NCI-H524 (cell line): ENCODE results near the gene MFNG.

Experiments
- DNase-seq, 2 experiments: peaks; one replicate each; lab custom pipeline; 2025; lab: John Stamatoyannopoulos, UW

Gene MFNG

DNA sequence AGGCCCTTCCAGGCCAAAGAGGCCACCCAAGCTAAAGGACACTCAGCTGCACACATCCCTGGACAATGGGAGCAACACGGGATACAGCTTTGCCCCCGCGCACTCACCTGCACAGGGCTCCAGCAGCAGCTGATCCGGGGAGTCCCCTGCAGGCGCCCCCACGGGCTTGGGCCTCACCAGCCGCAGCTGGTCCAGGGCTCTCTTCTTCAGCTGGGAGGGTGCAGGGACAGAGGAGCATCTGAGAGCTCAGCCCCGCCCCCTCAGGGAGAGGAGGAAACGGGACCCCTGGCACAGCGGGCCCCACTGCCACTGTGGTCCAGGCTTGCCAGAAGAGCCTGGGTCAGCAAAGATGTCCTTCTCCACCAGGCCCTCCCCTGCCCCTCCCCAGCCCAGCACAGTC lies 7.8 kb upstream of the MFNG start:
- DNase-seq, result no peak

DNA sequence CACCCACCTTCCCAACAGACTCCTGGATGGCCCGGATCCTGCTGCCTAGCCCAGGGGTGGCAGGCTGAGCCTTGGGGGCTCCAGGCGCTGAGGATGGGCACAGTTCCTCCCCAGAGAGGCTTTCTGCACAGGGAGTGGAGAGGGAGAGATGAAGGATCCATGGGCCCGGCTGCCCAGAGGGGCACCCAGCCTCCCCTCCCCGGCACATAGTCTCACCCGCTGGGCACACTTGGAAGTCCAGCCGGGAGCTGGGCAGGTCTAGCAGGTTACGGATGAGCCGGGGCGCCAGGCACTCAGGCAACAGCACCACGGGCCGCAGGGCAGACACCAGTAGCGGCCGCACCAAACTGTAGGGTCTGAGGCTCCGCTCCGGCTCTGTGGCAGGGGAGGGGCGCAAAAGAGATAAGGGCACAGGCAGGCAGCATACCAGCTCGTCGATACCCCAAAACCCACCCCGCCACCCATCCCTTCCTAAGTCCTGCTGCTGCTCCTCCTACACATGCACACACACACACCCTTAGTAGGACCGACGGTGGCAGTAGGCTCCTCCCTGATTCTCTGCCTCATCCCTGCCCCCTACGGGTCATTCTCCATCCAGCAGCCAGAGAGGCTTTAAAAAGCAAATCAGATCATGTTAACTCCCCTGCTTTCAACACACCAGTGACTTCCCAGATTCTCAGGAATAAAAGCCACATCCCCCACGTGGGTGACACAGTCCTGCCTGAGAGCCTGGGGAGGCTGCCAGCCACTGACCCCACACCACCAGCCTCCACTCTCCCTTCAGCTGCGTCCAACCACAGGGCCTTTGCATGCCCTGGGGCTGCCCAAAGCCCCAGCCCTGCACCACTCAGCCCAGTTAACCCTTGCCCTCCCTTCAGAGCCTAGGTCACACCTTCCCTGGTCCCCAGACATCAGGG lies 6.5 kb upstream of the MFNG start:
- DNase-seq, result peak in 1 of 2 experiments; percentile 52

DNA sequence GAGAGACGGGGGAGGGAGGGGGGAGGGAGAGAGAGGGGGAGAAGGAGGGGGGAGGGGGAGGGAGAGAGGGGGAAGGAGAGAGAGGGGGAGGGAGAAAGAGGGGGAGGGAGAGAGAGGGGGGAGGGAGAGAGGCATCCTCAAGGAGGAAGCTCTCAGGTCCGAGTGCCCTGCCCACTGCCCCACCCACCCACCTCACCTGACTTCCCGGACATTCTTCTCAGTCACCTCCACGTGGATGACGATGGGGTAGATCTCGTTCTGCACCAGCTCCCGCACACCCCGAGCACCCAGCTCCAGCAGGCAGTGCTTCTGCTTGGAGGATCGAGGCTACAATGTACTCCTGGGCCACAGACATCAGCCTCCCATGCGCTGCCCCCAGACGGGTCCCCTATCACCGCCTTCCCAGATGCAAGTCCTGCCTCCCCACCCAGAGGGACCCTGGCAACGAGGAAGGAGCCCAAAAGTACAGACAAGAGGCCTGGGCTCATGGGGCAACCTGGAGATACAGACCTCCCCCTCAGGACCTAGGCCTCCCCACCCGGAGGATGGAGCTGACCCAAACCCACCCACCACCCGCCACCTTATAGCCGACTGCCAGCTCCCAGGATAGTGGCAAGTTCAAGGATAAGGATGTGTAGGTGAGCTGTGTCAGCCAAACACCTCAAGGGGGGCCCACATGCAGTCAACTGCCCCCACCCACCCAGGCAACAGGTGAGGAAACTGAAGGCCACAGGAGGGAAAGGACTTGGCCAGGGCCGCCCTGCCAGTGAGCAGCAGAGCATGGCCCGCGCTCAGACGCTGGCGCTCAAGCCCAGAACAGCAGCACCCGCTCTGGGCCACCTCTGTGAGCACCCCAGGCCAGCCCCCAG lies 5.6 kb upstream of the MFNG start:
- no peak for DNase-seq

DNA sequence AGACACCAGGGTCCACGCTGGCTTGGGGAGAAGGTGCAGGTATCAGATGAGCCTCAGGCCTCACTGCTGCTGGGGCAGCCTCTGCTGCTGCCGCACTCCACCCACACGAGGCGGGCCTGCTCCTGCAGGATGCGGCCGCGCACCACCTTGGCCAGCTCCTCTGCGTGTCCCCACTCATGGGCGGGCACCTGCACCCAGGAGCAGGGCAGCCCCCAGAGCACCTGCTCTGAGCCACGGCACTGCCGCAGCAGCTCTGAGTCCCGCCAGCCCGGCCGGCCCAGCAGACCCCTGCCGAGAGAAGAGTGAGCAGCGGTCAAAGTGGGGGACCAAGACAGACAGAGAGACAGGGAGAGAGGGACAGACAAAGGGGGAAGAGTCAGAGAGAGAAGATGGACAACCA lies 4.9 kb upstream of the MFNG start:
- DNase-seq, result peak; percentile 27 to 43

DNA sequence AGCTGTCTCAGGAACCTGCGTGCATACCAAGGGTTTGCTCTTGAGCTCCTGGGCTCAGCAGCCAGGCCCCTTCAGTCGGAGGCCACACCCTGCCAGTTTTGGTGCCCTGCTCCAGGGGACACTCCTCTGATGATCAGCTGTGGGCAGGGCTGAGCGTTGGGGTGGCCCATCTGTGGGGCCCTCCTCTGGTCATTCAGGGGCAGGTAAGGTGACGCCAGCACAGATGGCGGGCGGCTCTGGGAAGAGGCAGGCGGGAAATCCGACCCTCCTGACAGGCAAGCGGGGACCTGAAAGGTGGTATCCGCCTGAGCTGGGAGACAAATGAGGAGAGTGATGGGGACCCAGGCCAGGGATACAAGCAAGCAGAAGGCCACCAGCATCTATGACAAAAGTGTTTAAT lies 3.8 kb upstream of the MFNG start:
- DNase-seq, result peak; percentile 17 to 65

DNA sequence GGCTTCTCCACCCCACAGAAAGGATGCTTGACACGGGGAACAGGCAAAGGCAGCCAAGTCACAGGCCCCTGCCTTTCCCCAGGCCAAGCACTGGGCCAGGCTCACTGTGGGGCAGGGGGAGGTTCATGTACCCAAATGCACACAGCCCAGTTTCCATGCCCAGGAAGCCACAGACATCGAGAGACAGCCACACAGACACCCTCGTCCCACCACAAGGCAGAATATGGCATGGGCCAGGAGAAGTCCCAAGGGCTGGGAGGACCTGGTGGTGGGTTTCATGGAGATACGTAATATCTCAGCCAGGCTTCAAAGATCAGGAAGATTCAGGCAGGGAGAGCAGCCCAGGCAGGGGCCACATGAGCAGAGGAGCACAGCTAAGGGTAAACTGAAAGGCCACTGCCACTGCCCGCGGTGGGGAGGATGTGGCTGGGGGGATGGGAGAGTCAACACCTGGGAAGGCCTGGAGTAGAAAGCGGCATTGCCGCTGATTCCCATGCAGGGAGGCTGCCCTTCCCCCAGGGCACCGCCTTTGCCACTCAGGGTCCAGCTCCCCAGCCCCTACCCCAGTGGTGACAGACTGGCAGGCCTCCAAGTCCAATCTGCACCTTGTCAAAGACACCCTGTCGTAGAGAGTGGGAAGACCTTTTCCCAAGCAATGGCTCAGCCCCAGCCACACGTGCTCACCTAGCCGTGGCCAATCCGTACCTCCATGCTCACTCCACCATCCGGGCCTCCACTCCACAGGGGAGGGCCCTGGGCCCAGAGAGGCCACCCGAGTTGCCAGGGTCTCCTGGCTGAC lies 2.4 kb upstream of the MFNG start:
- no peak for DNase-seq

DNA sequence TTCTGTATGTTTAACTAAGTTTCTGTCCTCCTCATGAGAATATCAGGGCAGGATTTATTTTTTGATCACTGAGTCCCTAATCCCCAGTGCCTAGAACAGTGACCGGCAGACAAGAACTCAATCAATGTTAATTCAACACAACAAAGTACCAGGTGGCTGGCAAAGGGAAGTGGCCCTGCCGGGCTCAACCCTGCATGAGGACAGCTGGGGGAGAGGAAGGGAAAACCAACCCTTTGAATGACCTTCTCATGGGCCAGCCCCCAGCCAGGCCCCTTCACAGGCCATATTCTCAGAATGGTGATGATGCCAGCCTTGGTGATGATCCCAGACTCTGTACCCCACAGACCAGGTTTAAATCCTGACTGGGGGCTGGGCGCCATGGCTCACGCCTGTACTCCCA lies 1.4 kb upstream of the MFNG start:
- DNase-seq, result peak in 1 of 2 experiments; percentile 24

DNA sequence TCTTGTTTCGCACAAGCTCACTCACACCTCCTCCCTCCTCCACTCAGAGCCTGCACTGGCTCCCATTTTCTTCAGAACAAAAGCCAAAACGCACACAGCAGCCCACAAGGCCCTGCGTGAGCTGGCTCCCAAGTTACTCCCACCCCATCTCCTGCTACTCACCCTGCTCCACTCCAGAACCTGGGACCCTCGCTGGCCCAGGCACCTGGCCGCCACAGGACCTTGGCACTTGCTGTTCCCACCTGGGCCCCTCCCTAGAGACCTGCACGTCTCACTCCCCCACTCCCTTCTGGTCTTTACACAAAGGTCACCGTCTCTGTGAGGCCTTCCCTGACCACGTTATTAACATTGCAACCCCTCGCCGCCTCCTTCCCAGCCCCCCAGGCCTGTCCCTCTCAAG lies 945 bp upstream of the MFNG start:
- no peak for DNase-seq

DNA sequence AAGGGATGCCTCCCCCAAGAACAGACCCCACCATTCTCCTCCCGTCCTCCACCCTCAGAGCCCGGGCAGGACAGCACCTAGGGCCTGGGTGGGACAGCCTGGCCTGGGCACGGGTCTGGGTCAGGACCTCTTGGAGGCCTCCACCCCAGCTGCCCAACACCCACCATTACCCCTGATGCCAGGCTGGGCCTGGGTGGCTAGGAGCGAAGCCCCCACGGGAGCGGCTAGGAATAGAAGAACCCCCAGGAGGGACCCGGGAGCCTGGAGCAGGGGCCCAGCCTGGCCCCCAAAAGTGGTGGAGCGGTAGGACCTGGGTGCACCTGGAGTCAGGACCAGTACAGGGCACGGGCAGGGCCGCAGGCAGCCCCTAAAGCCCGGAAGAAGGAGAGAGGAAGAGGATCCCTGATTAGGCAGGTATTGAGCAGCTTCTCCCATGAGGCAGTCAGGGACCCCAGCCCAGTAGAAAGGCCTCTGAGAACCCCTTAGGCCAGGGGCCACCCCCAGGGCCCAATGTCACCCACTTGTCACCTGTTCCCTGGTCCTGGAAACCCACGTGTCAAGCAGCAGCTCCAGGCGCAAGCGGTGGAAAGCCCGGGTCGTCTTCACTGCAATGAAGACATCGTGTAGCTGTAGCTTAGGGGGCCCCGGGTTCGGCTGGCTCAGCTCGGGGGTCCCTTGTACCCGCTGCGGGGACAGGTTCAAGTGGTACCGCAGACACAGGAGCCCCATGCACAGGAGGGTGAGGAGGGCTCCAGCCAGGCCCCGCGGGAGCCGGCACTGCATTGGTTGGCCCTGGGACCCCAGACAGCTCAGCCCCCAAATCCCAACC lies 575 bp downstream of the MFNG start:
- no peak for DNase-seq

DNA sequence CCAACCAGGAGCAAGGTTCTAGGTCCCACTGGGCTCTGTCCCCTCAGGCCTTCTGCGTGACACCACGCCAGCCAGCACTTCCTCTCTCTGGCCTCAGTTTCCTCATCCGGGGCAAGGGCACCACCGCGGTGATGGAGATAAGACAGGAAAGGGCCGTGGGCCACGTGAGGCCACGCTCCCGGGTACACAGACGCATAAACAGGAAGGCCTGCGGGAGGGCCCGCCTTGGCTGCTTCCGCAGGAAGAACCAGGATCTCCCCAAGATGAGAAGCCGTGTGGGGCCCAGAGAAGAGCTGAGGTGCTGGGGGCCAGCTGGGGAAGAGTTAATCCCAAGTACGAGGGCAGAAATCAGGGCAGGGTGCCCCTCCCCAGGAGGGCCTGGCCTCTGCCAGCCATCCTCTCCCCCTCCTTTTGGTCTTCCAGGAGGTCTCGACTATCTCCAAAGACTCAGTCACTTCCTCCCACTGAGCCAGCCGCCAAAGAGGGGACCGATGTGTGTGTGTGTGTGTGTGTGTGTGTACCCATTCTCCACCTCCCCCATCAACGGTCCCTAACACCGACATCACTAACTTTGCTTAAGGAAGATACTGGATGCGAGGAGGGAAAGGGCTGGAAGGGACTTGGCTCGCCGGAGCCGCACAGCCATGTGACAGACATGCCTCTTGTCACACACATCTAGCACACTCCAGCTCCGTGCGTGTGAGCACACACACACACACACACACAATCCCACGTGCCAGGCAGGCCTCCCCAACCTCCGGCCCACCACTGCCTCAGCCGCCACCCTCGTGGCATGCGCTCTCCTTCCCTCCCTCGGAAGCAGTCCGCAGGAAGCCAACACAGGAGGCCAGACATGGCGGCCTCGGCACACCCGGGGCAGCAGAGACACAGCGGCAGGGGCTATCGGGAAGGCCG lies 1.4 kb downstream of the MFNG start:
- peak in 1 of 2 experiments; percentile 24 for DNase-seq

DNA sequence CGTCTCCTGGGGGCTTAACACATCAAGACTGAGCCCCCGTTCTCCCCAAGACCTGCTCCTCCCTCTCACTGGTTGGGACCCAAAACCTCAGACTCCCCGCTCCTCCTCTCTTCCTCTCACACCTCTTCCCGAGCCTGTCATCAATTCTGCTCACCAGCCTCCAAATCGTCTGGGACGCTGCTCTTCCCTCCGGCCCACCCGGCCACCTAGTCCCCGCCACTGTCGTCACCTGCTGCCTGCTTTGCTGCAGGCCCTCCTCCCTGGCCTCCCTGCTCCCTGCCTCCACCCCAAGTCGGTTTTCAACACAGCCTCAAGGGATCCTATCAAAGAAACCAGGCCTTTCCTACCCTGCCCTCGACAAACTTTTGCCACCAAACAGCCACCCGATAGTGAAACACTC lies 3.1 kb downstream of the MFNG start:
- no peak for DNase-seq

DNA sequence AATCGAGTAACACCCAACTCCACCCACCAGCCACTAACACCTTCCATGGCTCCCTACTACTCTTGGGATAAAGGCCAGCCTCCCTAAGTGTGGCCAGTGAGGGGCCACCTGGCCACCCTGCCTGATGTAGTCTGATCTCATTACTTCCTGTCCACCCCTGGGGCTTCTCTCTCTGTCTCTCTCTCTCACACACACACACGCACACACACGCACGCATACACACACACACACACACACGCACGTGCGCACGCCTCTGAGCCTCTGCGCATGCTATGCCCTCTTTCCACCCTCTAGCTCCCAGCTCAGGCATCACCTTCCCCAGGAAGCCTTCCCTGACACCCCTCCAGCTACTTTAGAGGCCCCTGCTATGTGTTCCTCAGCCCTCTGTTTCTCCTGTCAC lies 3.9 kb downstream of the MFNG start:
- DNase-seq, result no peak

DNA sequence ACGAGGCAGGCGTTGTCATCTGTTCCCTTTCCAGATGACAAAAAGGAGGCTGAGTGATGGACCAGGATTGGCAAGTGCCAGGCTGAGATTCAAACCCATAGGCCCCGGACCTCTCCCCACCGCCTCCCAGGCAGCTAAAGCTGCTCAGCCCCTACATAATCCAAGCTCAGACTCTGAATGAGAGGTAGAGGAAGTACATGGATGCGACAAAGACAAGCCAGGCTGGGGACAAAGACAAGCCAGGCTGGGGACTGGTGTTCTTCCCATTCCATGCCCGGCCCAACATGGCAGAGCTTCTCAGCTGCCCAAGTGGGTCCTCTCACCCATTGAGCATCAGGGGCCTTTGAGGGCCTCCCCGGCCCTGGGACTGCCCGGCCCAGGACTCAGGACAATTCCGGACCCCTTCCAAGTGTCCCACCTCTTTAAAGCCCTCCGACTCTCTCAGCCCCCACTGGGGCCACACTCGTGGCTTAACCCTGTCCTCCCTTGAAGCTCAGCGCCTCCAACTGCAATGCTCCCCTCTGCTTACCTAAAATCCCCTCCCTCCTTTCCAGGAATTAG lies 4.8 kb downstream of the MFNG start:
- no peak for DNase-seq

DNA sequence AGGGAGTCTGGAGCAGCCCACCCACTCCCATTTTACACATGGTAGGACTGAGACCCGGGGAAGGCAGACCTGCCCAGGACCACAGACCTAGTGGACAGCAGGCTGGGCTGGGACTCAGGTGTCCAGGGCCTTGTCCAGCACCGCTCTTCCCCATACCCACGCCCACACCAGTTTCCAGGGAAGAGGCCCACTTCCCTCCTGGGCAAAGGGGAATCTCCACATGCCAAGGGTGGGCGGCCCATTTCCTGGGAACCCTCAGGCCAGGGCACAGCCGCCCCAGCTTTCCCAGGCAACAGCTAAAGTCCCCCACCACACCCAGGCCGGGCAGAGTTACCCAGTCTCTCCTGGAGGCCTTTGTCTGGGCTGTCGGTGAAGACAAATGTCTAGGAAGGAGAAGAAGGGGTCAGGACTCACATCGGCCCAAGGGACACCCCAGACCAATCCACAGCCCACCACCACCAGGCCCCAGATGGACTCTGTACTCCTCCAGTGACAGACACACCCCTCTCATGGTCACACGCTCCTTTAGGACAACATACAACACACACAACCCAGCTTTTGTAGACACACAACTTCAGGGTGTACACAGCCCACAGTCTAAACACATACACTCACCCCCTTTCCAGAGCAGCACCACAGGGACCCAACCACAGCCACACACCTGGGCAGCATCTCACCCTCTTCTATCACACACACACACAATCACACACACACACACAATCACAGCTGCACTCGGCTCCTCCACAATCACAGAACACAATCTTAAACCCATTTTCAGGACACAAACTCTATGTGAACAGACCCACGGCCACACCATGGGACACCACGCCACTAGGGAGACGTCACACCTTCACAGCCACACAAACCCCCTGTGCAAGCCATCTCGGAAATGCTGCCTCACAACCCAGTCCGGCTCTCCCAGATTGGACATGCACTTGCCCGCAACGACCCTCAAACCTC lies 5.5 kb downstream of the MFNG start:
- no peak for DNase-seq

DNA sequence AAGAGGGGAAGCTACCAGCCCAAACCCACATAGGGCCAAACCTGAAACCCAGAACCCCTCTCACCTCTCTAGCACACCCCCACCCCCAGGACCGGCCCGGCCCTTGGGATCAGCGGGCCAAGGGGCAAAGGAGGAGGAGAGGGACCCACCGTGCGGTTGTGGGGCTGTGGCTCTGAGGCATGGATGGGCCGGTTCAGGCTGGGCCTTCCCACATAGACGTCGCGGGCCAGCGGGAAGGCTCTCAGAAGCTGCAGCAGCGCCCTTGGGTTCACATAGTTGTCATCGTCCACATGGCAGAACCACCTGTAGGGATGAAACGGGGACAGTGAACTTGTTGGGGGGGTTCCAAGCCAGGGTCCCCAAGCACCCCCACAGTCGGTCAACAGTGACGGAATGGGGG lies 7.0 kb downstream of the MFNG start:
- no peak for DNase-seq

DNA sequence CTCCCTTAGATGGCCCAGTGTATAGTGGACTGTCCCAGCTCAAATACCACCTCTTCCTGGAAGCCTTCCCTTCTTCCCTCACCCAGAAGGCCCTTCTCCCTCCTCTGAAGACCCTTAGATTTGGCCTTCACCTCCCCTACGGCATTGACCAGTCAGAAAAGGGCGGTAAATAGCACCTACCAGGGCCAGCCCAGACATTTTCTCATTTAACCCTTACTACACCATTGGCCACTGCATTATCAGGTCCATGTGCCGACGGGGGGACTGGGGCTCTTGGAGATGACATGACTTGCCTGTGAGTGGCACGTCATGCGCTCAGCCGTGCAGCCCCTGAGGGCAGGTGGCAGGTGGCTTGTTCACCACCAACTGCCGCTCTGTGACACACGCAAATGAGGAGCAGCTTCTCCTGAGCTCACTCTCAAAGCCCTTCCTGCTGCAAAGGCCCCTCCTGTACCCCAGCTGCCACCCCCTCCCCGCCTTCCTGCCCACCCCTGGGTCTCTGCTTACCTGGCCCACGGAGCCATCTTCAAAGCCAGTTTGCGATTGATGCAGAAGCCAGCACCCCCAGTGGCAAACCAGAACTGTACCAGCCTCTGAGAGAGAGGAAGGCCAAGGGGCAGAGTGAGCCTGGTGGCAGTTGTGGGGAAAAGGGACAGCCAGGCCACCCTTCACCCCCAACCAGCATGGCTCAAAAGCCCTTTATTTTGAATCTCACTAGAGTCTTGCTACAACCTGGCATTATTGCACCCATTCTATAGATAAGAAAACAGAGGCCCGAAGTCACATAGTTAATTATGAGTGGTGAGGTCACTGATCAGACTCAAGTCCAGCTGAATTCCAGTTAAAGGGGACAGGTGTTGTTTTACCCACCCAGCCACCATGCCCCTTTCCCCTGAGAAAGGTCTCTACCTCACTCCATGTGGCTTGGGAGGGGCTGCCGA lies 9.5 kb downstream of the MFNG start:
- DNase-seq, result no peak

DNA sequence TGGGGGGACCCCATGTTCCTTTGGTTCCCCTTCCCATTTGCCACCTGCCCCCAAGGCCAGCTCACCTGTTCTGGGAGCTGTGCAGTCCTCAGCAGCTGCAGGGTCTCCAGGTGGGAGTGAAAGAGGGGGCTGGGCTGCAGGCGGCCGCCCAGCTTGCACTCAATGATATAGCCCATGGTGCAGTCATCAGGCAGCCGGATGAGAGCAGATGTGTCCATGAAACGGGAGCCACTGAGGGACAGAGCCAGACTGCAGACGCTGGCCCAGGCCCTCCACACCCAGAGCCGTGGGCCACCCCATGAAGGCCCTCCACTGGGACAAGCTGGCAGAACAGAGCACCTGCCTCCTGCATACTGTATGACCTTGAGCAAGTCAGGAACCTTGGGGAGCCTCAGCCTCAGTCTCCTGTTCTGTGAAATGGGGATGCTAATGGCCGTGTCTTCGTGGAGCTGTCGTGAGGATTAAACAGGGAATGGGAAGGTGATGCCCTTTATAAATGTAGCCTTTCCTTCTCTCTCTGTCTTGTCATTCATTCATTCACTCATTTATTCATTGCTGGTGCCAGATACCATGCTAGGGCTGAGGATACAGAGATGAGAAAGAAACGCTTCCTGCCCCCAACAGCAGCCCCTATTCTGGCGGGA lies 11.6 kb downstream of the MFNG start:
- DNase-seq, result no peak
